Ovary (tissue), 9 donors: ENCODE results near the gene ATP2B3. TPM values are rescaled to one million over a fixed set of nuclear protein-coding genes. Genes with fewer than 3 reads are reported as not detected.

Experiments
- DNase-seq, 5 donors: peaks; one replicate each; pipeline ENCODE4 v3.0.0-alpha.2; 2019 to 2020
- H3K27ac ChIP-seq, 2 donors: fragments of 200-600 bp; one replicate each; pipeline versions ENCODE4 v1.5.1 to v1.8.0; 2019 to 2022
- H3K27me3 ChIP-seq: fragments of 200-600 bp; one replicate; pipeline ENCODE4 v1.8.0; 2022
- H3K36me3 ChIP-seq: fragments of 200-600 bp; sonication (generic); one replicate; pipeline ENCODE4 v1.5.1; 2019
- H3K4me1 ChIP-seq: one replicate; pipeline ENCODE4 v1.8.1; 2013; ENCODE audit warnings: mild to moderate bottlenecking, moderate library complexity; ENCODE audit not compliant: insufficient read depth
- H3K4me3 ChIP-seq: fragments of 200-600 bp; sonication (generic); one replicate; pipeline ENCODE4 v1.5.1; 2017
- H3K9me3 ChIP-seq, 2 donors: fragments of 200-600 bp in 1 of 2; sonication (generic) in 1 of 2; one replicate each; pipeline versions ENCODE4 v1.5.1 to v1.8.1; 2013 to 2019; ENCODE audit warnings: mild to moderate bottlenecking in 1 of 2, moderate library complexity in 1 of 2
- CTCF ChIP-seq, 3 donors: fragments of 450-650 bp in 2 of 3; fragments of 200-600 bp in 1 of 3; IDR thresholded peaks; one replicate each; pipeline versions ENCODE4 v1.5.1 to v1.8.0; 2016 to 2022; ENCODE audit warnings: antibody characterized with exemption in 3 of 3, mild to moderate bottlenecking in 1 of 3
- EP300 ChIP-seq: sonication (generic); formaldehyde crosslinking; IDR thresholded peaks from one replicate; pipeline ENCODE4 v1.6.1; 2017; ENCODE audit warnings: antibody characterized with exemption
- POLR2A ChIP-seq: fragments of 450-650 bp; IDR thresholded peaks from one replicate; pipeline ENCODE4 v1.6.1; 2017; ENCODE audit warnings: antibody characterized with exemption, mild to moderate bottlenecking, moderate library complexity
- WGBS, 3 donors: extraction: QIAGEN DNeasy Blood & Tissue Kit in 1 of 3; methylation state at CpG; one replicate each; pipeline versions ENCODE4 v1.1.5 to v1.1.7; 2013 to 2017; 5-methylcytosine and 5-hydroxymethylcytosine counted together
- intact Hi-C, 4 donors: fragments of 100-400 bp; cut with DNase I; formaldehyde crosslinking; loops; one replicate each; pipeline versions ENCODE4 v1.11.0 to v1.15.1; 2022 to 2023
- polyA plus RNA-seq, 2 donors: library from polyadenylated mRNA; stranded (reverse); fragments of 200-250 nt in 1 of 2; fragments of 350-450 nt in 1 of 2; fragmentation: Illumina TruSeq in 1 of 2; extraction: RNeasy Lipid Tissue Mini Kit (QIAGEN cat#74804) in 1 of 2; gene quantifications; one replicate each; pipeline ENCODE4 v1.2.3, GENCODE V29; 2013 to 2014
- total RNA-seq, 7 donors: library from RNA; depleted of rRNA in 2 of 7; stranded (reverse); fragments of >200 nt in 2 of 7; fragmentation: NEBNext Ultra II Directional in 3 of 7; extraction: Animal tissue kit (Norgen Biotek cat#: 25700) in 3 of 7; gene quantifications; one replicate each; pipeline versions ENCODE4 v1.1.0 to v1.2.4, GENCODE V29; 2016 to 2023
- donor health status: DM: no; HTN: no; CAD: no; lungs with moderate emphysema.
- donor health status: DM: no; HTN: no; CAD: no.
- donor health status: Bipolar disorder and iron deficiency.
- donor health status: DM: yes; HTN: yes; CAD: no.
- donor health status: DM: no; HTN: no; CAD: no.
- donor health status: DM: yes; HTN: yes; CAD: no.

The ATP2B3 gene
- total and polyA plus RNA-seq, 9 donors: 0.01 to 1.6 (median 0.25) TPM; not detected in 5

GRCh38 chrX:153624196-153625091, 107.0 kb downstream of the ATP2B3 start:
- peak in 2 of 5 donors; percentile 14 to 27 for DNase-seq
- no peak overlapping the region for H3K4me3 ChIP-seq
- intact Hi-C loops: no loop called here
- peaks cover 7% of the 10 kb centered on the region for H3K4me1 ChIP-seq
- H3K36me3 ChIP-seq: no peaks in the 10 kb centered on the region
- no peak overlapping the region for H3K27ac ChIP-seq
- 80 to 82% (median 82%) methylated on average over 15 of the region's 15 CpGs for WGBS, 3 donors
- no peaks in the 10 kb centered on the region for H3K9me3 ChIP-seq
- no peaks in the 10 kb centered on the region for H3K27me3 ChIP-seq
- TF ChIP-seq POLR2A (no peak), CTCF (IDR thresholded peaks at IDR 0.05) (no peak), EP300 (no peak)

- TF ChIP-seq POLR2A (no peak), EP300 (no peak), CTCF (IDR thresholded peaks at IDR 0.05) (no peak)
- no peaks in the 10 kb centered on the region for H3K9me3 ChIP-seq
- intact Hi-C loops: no loop called here
- no peak overlapping the region for H3K4me3 ChIP-seq
- H3K4me1 ChIP-seq: peaks cover 7% of the 10 kb centered on the region
- no peak overlapping the region for H3K27ac ChIP-seq
- WGBS, 3 donors: 83 to 86% (median 85%) methylated on average over 21 of the region's 21 CpGs
- H3K27me3 ChIP-seq: no peaks in the 10 kb centered on the region
- H3K36me3 ChIP-seq: no peaks in the 10 kb centered on the region
- peak in 2 of 5 donors; percentile 11 to 30 for DNase-seq
Observed at GRCh38 chrX:153625271-153626024, 108.0 kb downstream of the ATP2B3 start.

- no peak overlapping the region for H3K4me3 ChIP-seq
- H3K36me3 ChIP-seq: no peaks in the 10 kb centered on the region
- intact Hi-C loops: no loop called here
- peaks cover 7% of the 10 kb centered on the region for H3K4me1 ChIP-seq
- WGBS, 3 donors: 82 to 87% (median 85%) methylated on average over 12 to 16 of the region's 16 CpGs
- DNase-seq: peak in 2 of 5 donors; percentile 11 to 27
- no peaks in the 10 kb centered on the region for H3K27me3 ChIP-seq
- TF ChIP-seq EP300: no peak
- TF ChIP-seq CTCF (IDR thresholded peaks at IDR 0.05): no peak
- no peak for TF ChIP-seq POLR2A
- H3K27ac ChIP-seq: no peak overlapping the region
- no peaks in the 10 kb centered on the region for H3K9me3 ChIP-seq
Observed at GRCh38 chrX:153626025-153626633, 108.7 kb downstream of the ATP2B3 start.
